ENCODE data around the gene PDXP. TPM values are rescaled to one million over a fixed set of nuclear protein-coding genes. Genes with fewer than 3 reads are reported as not detected.
A peak's percentile ranks its signal among the peaks of the same experiment; 100 is the strongest.

The PDXP gene
- total and polyA plus RNA-seq, 2 of the 13 experiments (the other 11 are each of a cell fraction or from before 2014, with no cell fraction given), result 58.2 to 70.6 TPM

GRCh38 chr22:37674951-37675929, 16.7 kb downstream of the PDXP start, which contains the start of gene LGALS1 (continued):
- TF ChIP-seq ZNF441 (CRISPR knock-in tag; IDR thresholded peaks at IDR 0.05; ENCODE audit: borderline replicate concordance) (0 out of 2 replicates have a peak, but pooled peaks have one; percentile 37), GMEB1 (CRISPR knock-in tag; IDR thresholded peaks at IDR 0.05; ENCODE audit: borderline replicate concordance) (no peak; the same call in 1 of the 2 replicates), FOSL2 (CRISPR knock-in tag; IDR thresholded peaks at IDR 0.05) (no peak; the same call in 1 of the 2 replicates), ZNF790 (CRISPR knock-in tag; IDR thresholded peaks at IDR 0.05; ENCODE audit: borderline replicate concordance) (no peak), PHF20 (CRISPR knock-in tag; IDR thresholded peaks at IDR 0.05) (no peak), FOXM1 (CRISPR knock-in tag; IDR thresholded peaks at IDR 0.05) (no peak), GTF3A (CRISPR knock-in tag; conservative IDR thresholded peaks at IDR 0.05) (no peak), ZNF350 (CRISPR knock-in tag; IDR thresholded peaks at IDR 0.05; ENCODE audit: borderline replicate concordance, low read depth) (no peak; the same call in 1 of the 2 replicates), STAG1 (CRISPR knock-in tag; IDR thresholded peaks at IDR 0.05) (no peak; the same call in 1 of the 2 replicates)
- TF ChIP-seq, protein P1, sequence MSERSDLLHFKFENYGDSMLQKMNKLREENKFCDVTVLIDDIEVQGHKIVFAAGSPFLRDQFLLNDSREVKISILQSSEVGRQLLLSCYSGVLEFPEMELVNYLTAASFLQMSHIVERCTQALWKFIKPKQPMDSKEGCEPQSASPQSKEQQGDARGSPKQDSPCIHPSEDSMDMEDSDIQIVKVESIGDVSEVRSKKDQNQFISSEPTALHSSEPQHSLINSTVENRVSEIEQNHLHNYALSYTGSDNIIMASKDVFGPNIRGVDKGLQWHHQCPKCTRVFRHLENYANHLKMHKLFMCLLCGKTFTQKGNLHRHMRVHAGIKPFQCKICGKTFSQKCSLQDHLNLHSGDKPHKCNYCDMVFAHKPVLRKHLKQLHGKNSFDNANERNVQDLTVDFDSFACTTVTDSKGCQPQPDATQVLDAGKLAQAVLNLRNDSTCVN (CRISPR knock-in tag; IDR thresholded peaks at IDR 0.05; ENCODE audit: borderline replicate concordance), result peak; percentile 54; the same call in 1 of the 2 replicates
- TF ChIP-seq, protein P2, sequence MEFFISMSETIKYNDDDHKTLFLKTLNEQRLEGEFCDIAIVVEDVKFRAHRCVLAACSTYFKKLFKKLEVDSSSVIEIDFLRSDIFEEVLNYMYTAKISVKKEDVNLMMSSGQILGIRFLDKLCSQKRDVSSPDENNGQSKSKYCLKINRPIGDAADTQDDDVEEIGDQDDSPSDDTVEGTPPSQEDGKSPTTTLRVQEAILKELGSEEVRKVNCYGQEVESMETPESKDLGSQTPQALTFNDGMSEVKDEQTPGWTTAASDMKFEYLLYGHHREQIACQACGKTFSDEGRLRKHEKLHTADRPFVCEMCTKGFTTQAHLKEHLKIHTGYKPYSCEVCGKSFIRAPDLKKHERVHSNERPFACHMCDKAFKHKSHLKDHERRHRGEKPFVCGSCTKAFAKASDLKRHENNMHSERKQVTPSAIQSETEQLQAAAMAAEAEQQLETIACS (CRISPR knock-in tag; IDR thresholded peaks at IDR 0.05), result no peak
- TF ChIP-seq, protein P3, sequence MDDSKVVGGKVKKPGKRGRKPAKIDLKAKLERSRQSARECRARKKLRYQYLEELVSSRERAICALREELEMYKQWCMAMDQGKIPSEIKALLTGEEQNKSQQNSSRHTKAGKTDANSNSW (CRISPR knock-in tag; IDR thresholded peaks at IDR 0.05; ENCODE audit: borderline replicate concordance), result no peak
- TF ChIP-seq, protein P4, sequence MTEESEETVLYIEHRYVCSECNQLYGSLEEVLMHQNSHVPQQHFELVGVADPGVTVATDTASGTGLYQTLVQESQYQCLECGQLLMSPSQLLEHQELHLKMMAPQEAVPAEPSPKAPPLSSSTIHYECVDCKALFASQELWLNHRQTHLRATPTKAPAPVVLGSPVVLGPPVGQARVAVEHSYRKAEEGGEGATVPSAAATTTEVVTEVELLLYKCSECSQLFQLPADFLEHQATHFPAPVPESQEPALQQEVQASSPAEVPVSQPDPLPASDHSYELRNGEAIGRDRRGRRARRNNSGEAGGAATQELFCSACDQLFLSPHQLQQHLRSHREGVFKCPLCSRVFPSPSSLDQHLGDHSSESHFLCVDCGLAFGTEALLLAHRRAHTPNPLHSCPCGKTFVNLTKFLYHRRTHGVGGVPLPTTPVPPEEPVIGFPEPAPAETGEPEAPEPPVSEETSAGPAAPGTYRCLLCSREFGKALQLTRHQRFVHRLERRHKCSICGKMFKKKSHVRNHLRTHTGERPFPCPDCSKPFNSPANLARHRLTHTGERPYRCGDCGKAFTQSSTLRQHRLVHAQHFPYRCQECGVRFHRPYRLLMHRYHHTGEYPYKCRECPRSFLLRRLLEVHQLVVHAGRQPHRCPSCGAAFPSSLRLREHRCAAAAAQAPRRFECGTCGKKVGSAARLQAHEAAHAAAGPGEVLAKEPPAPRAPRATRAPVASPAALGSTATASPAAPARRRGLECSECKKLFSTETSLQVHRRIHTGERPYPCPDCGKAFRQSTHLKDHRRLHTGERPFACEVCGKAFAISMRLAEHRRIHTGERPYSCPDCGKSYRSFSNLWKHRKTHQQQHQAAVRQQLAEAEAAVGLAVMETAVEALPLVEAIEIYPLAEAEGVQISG (CRISPR knock-in tag; IDR thresholded peaks at IDR 0.05), result no peak
- TF ChIP-seq, protein P5, sequence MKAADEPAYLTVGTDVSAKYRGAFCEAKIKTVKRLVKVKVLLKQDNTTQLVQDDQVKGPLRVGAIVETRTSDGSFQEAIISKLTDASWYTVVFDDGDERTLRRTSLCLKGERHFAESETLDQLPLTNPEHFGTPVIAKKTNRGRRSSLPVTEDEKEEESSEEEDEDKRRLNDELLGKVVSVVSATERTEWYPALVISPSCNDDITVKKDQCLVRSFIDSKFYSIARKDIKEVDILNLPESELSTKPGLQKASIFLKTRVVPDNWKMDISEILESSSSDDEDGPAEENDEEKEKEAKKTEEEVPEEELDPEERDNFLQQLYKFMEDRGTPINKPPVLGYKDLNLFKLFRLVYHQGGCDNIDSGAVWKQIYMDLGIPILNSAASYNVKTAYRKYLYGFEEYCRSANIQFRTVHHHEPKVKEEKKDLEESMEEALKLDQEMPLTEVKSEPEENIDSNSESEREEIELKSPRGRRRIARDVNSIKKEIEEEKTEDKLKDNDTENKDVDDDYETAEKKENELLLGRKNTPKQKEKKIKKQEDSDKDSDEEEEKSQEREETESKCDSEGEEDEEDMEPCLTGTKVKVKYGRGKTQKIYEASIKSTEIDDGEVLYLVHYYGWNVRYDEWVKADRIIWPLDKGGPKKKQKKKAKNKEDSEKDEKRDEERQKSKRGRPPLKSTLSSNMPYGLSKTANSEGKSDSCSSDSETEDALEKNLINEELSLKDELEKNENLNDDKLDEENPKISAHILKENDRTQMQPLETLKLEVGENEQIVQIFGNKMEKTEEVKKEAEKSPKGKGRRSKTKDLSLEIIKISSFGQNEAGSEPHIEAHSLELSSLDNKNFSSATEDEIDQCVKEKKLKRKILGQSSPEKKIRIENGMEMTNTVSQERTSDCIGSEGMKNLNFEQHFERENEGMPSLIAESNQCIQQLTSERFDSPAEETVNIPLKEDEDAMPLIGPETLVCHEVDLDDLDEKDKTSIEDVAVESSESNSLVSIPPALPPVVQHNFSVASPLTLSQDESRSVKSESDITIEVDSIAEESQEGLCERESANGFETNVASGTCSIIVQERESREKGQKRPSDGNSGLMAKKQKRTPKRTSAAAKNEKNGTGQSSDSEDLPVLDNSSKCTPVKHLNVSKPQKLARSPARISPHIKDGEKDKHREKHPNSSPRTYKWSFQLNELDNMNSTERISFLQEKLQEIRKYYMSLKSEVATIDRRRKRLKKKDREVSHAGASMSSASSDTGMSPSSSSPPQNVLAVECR (CRISPR knock-in tag; IDR thresholded peaks at IDR 0.05; ENCODE audit: borderline replicate concordance), result peak; percentile 21; the same call in 1 of the 2 replicates

Measured in HepG2 (cell line).